ENCODE data around the gene TFF3.

Gene TFF3

GRCh38 chr21:42346866-42347600 is 31.8 kb upstream of the TFF3 start:
- no peak for DNase-seq (ENCODE audit: low read depth)

DNA sequence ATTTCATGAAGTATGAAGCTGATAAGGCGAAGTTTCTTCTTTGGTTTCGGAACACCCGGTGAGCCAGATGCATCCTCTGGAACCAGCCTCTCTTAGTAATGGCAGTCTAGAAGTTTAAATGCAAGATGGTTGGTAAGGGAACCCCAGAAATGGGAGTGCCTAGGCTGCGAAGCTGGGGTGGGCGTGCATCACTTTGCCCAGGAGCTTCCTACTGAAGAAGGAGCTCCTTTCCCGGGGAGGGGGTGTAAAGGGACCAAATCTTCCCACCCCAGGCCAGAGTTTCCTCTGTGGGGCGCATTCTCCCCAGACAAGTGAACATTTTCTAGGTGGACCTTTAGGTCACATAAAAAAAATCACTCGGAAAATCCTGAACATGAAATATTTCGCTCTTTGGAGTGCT is 31.2 kb upstream of the TFF3 start:
- no peak for DNase-seq (ENCODE audit: low read depth)

GRCh38 chr21:42344631-42345030 is 29.4 kb upstream of the TFF3 start:
- DNase-seq (ENCODE audit: low read depth): no peak

GRCh38 chr21:42343963-42344510 is 28.8 kb upstream of the TFF3 start:
- DNase-seq (ENCODE audit: low read depth): no peak

- no peak for DNase-seq (ENCODE audit: low read depth)
Measured at GRCh38 chr21:42343556-42343955, 28.3 kb upstream of the TFF3 start.

DNA sequence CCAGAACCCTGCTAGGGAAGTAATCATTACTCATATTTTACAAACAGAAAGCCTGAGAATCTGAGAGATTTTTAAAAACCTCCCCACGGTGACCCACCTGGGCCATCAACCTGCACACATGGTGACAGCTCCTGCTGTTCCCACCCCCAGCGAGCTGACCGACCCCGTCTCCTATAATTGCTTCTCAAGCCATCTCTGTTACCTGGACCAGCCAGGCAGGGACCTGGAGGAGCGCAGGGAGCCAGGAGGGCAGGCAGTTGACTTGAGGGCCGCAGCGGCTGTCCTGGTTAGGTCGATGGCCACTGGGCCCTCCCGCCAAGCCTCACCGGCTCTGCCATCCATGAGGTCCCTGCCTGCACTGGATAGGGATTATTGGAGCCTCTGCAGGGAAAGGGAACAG is 27.9 kb upstream of the TFF3 start:
- no peak for DNase-seq (ENCODE audit: low read depth)

DNA sequence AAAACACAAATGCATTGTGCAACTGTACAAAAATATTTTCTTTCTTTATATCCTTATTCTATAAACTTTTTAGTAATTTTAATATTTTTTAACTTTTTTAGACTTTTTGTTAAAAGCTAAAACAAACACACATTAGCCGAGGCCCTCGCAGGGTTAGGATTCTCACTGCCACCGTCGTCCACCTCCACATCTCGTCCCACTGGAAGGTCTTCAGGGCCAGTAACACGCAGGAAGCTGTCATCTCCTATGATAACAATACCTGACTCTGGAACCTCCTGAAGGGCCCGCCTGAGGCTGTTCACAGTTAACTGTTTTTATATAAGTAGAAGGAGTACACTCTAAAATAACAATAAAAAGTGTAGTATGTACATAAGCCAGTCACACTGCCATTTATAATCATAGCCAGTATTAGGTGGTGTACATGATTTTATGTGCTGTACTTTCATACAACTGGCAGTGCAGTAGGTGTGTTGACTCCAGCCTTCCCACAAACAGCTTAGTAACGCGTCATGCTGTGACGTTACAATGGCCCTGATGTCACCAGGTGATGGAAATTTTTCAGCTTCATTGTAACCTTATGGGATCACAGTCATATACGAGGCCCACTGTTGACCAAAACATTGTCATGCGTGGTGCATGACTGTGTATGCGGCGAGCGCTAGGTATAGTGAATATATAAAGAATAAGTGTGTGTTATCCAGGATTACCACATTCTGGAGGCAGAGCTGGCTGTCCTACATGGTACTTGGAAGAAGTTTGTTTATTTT is 26.8 kb upstream of the TFF3 start:
- DNase-seq (ENCODE audit: low read depth): no peak

DNA sequence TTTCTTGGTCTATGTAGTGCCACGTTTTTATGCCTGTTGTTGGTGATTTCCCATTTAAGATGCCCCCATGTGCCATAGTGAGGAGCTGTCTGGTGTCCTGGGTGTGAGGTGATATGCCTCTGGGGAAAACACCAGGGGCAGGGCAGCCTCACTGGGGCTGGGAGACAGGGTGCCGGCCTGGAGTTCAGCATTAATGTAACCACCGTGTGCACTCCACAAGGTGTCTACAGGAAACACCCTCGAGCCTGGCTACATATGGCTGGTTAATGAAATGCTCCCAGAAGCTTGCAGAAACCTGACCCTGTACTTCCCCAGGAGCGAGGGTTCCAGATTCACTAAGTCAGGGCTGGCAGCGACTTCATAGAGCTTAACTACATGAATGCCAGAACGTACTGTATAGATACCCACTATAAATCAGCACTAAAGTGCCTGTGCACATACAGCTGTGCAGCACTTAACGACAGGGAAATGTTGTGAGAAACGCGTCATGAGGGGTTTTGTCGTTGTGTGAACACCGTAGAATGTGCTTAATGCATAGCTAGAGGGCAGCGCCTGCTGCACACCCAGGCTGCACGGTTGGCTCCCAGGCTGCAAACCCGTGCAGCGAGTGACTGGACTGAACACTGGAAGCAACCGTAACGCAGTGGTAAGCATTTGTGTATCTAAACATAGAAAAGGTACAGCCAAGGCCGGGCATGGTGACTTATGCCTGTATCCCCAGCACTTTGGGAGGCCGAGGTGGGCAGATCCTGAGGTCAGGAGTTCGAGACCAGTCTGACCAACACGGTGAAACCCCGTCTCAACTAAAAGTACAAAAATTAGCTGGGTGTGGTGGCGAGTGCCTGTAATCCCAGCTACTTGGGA is 25.2 kb upstream of the TFF3 start:
- no peak for DNase-seq (ENCODE audit: low read depth)

DNA sequence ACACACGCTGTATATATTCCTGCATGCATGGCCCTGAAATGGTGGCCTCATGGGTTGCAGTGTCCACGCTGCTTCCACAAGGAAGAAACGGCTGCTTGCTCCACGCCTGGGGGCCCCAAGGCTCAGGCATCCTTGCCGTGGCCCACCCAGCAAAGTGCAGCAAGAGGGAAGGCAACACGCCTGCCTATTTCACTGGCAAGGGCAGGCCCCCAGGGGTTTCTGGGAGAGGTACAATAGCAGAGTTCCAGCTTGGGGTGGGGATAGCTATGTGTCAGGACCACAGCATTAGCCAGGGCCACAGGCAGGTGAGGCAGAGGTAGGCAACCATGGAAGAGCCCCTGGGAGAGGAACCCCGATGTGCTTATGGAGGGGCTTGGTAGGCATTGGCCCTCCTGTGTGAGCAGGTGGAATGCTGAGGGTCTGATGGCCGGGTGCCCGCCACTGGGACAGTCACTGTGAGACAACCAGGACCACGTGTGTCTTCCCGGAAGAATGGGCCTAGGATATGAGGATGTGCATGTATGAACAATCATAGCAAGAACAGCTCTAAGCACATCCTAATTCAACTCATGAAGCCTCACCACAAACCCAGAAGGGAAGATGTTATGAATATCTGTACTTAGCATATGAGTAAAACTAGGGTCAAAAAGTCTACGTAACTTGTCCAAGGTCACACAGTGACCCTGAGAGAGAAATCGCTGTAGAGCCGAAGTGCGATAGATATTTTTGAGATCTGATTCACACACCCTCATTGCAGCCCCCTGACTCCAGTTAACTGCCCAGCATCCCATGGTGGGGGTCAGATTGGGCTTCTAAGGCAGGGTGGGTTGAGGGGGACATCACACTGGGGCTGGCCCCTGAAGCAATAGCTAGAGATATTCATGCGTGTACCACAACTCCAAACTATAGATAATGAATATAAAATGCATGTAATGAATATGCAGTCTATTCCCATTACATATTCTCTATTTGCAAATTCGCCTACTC is 23.8 kb upstream of the TFF3 start:
- DNase-seq (ENCODE audit: low read depth): no peak

- DNase-seq (ENCODE audit: low read depth): peak; percentile 6
Measured at GRCh38 chr21:42337830-42338728, 22.9 kb upstream of the TFF3 start.

- DNase-seq (ENCODE audit: low read depth): no peak
Measured at GRCh38 chr21:42337276-42337675, 22.1 kb upstream of the TFF3 start.

- DNase-seq (ENCODE audit: low read depth): peak; percentile 4
Measured at GRCh38 chr21:42336054-42336453, 20.8 kb upstream of the TFF3 start.

DNA sequence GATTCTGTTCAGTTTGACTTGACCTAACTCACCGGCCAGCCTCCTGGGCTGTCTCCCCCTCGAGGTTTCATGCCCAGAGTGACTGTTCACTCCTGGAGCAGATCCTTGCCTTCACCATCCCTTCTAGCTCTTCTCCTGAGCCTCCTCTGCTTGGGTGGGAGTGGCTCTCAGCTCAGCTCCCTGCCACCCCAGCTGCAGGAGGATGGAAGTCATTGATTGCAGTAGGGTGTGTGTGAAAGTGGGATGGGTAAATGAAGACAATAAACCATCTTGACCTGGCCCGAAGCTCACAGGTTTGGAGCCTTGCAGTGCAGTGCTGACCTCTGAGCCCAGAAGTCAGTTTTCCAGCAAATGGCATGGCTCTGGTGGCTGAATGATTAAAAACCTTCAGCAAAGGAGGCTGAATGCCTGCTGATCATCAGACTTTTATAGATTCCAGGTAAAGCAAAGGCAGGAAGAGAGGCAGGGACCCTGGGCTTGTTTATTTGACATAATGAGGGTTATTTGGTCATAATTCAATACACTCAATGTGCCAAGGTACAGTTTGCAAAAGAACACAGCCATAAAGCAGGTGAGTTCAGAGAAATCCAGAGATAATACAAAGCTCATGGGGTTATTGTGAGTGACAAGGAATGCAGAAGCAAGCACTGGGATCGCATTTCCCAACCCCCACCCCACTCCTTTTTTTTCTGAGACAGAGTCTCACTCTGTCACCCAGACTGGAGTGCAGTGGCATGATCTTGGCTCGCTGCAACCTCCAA is 17.5 kb upstream of the TFF3 start:
- DNase-seq (ENCODE audit: low read depth): no peak

DNA sequence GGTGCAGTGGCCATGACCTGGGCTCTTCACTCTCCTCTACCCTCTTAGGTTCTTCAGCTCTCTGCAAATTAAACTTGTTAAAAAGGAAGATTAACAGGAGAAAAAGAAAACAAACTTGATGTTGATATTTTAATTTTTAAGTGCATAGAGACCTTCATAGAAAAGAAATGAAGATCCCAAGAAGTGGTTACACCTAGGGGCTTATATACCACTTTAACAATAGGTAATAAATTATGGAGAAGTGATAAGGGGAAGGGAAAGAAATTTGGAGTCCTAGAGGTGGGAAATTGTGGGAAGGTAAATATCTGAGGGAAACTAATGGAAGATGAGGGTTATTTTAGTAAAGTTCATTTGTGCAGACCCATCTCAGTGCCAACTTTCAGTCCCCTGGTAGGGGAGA is 16.5 kb upstream of the TFF3 start:
- no peak for DNase-seq (ENCODE audit: low read depth)

DNA sequence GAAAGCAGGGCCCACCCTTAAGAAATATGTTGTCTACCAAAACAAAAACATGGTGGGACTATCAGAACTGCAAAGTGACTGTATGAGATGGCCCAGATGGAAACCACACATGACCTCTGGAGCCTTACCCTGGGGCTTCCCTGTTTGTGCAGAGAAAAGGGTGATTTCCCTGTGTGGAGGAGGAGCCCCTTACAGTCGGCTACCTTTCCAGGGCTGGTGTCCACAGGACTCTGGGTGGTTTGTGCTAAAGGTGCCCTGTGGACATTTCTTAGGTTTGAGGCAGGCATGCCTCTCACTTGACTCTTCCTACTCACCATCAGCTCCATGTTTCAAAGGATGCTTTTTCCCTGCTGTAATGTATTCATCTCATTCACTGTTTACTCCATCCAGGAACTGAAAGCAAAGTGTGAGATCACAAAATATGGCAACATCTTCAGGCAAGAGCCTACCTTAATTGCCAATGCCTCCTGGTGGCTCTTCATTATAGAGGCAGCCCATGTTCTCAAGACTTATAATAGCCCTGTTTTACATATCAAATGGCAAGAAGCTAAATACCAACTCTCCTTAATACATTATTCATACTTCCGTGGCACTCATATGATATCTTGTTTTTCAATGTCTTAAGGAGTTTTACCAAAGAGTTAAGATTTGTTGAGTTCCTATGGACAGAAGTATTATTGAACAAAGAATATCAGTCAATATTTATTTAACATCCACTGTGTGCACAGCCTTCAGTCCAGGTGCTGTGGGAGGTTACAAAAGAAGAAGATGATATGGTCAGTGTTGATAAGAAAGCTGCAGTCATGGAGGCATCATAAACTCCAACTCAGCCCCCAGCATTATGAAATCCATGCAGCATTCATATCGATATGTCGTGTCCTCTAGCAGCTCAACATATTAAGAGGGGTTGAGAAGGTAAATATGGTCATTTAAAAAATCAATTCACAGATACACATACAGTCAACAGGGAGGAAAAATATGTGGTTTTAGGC is 15.5 kb upstream of the TFF3 start:
- no peak for DNase-seq (ENCODE audit: low read depth)

GRCh38 chr21:42324896-42325295 is 9.7 kb upstream of the TFF3 start:
- DNase-seq (ENCODE audit: low read depth): no peak

- DNase-seq (ENCODE audit: low read depth): no peak
Measured at GRCh38 chr21:42321845-42322244, 6.6 kb upstream of the TFF3 start.

DNA sequence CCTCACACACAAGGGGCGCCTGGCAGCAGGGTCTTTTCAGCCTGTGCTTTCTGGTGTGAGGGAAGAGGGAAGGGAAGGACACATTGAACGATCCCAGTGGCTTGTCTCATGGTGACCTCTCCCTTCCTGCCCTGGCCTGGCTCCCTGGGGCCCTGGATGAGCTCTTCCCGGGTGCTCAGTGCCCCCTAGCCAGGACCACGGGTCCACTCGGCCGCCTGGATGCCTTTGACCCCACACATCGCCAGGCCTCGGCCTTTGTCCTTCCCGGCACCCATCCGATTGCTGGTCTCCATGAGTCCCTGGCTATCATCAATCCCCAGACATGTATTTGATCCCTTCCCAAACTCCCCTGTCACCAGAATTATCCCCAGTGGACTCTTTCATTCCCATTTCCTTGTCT is 6.0 kb upstream of the TFF3 start:
- DNase-seq (ENCODE audit: low read depth): no peak
